Measurements from ENCODE around the gene RPL18.

GRCh38 chr19:48573163-48573505 lies 45.8 kb downstream of the RPL18 start:
- TF ChIP-seq, protein P1, sequence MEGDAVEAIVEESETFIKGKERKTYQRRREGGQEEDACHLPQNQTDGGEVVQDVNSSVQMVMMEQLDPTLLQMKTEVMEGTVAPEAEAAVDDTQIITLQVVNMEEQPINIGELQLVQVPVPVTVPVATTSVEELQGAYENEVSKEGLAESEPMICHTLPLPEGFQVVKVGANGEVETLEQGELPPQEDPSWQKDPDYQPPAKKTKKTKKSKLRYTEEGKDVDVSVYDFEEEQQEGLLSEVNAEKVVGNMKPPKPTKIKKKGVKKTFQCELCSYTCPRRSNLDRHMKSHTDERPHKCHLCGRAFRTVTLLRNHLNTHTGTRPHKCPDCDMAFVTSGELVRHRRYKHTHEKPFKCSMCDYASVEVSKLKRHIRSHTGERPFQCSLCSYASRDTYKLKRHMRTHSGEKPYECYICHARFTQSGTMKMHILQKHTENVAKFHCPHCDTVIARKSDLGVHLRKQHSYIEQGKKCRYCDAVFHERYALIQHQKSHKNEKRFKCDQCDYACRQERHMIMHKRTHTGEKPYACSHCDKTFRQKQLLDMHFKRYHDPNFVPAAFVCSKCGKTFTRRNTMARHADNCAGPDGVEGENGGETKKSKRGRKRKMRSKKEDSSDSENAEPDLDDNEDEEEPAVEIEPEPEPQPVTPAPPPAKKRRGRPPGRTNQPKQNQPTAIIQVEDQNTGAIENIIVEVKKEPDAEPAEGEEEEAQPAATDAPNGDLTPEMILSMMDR (conservative IDR thresholded peaks at IDR 0.05), result no peak
- no peak for TF ChIP-seq EZH2 (IDR thresholded peaks at IDR 0.05; ENCODE audit: low read depth)

Measured in PC-9 (cell line).